GM10847 (cell line): ENCODE data around the gene NR6A1.

Source experiments
- POLR2A ChIP-seq: IDR thresholded peaks from 2 replicates; pipeline ENCODE4 v1.6.1; 2011; ENCODE audit not compliant: insufficient read length; ENCODE audit errors: extremely low read depth

NR6A1 gene

DNA sequence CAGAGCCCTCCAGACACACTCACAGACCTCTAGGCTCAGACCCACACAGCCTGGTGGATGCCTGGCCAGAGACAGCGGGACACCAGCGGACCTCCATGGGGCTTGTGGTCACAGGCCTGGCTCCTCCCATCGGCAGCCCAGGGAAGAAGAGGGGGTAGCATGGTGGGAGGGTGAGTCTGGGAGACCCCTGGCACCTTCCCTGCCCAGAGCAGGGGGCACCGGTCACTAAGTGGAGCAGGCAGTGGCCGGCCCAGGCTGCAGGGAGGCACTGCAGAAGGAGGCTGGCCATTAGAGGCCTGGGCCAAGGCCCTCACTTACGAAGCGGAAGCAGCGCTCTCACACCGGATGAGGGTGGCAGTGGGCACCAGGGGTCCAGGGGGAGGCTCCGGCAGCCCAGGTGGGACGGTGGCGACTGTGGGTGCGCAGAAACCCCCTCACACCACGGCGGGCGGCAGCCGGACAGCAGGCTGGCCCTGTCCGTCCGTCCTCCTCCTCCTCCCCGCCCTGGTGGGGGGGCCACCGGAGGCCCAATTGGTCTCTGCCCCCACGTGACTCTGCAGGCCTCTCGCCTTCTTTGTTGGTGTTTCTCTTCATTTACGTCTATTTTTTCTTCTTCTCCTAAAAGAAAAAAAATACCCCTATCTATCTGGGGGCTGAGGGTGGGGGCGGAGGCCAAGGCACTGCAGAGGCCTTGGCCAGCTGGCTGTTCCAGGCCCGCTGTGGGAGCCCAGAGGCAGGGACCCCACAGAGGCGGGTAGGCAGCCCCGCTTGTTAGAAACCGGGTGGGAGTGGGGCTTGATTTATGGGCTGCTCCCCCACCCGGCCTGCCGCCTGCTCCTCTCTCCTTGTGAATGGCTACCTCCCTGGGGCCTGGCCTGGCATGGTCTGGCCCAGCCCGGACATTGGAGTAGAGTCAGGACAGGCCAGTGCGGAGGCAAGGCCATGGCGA is 263.9 kb downstream of the NR6A1 start, which contains the start of gene NR5A1:
Gene NR5A1, minus strand, starts transcription at position 469 of the 949 bp plus-strand sequence. CDS start 4,004 bp downstream, outside the sequence.
- no peak for TF ChIP-seq POLR2A

DNA sequence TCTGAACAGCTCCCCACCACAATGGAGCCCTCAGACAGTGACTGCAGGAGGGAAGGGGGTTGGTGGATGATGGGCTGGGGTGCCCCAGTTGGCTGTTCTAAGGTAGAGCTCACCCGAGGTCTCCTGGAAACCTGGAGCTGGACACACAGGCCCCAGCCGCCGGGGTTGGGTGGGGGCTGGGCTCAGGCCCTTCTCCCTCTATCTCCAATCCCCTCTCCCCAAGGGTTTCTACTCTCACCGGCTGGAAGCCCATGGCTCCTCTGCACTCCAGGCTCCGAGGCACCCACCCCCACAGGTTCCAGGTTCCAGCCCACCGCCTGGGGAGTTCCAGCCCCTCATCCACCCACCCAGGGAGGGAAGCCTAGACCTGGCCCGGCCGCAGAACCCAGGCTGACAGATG is 264.7 kb downstream of the NR6A1 start:
- no peak for TF ChIP-seq POLR2A

DNA sequence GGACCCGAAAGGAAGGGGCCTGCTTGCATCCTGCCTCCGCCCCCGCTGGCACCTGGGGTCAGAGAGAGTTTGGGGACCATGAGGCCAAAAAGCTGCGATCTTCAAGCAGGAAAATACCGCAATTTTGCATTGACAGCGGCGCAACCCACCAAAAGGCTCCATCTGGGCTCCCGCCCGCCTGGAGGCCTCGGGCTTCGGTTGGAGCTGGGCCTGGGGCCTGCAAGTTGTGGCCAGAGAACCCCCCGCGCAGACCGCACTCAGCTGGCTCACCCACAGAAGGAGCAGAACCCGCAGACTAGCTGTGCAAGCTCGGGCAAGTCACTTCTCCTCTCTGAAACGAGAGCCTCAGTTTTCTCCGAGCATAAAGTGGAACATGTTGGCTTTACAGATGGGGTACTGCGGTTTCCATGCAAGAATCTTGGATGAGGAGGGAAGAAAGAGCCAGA is 265.2 kb downstream of the NR6A1 start:
- TF ChIP-seq POLR2A = no peak

DNA sequence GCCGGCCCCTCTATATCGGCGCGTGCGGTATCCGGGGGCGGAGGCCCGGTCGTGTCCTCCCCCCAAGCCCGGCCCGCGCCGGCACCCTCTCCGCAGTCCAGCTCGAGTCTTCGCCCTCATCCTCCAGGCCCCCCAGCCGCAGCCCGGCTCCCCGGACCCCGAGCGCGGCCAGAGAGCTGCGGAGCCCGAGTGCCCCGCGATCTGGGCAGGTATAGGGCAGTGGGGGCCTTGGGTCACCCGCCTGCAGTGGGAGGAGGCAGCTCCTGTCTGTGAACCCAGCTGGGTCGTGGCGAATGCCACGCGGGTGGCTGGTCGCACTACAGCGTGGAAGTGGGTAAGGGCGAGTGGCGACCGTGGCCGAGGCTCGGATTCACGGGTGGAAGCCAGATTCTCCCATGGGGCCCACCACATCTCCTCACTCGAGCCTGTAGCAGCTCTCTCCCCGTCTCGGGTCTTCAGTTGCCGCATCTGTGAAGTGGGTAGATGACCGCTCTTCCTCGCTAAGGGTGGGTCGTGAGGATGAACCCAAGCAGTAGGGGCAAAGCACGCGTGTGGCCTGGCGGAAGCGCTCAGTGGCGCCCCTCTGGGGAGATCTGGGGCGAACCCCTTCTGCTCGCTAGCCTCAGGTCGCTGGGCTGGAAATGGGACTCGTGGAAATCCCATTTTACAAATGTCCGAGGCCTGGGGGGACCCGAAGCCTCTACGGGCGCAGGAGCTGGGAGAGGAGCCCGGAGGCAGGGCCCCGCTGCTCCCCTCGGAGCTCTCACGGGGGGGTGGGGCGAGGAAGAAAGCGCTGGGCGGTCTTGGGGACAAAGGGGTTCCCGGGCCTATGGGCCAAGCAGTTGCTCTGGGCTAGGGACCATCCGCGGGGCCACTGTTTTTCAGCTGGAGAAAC is 265.9 kb downstream of the NR6A1 start:
- TF ChIP-seq POLR2A = no peak

DNA sequence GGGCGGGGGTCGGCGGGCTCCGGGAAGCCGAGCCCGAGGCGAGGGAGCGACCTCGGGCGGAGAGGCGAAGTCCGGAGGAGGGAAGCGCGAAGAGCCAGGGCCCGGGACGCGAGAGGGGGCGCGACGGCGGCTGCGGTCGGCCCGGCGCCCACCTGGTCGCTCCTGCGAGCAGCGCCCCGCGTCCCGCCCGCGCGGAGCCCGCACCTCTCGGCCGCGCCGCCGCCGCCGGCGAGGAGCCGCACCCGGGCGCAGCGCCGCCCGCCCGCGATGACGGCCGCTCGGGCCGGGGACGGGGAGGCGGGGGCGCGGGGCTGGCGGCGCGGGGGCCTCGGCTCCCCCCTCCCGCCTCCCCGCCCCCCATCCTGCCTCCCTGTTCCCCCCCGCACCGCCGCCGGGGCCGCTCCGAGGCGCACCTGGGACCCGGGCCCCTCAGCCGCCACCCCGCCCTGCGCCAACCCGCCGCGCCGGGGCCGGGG is 266.5 kb downstream of the NR6A1 start:
- no peak for TF ChIP-seq POLR2A

DNA sequence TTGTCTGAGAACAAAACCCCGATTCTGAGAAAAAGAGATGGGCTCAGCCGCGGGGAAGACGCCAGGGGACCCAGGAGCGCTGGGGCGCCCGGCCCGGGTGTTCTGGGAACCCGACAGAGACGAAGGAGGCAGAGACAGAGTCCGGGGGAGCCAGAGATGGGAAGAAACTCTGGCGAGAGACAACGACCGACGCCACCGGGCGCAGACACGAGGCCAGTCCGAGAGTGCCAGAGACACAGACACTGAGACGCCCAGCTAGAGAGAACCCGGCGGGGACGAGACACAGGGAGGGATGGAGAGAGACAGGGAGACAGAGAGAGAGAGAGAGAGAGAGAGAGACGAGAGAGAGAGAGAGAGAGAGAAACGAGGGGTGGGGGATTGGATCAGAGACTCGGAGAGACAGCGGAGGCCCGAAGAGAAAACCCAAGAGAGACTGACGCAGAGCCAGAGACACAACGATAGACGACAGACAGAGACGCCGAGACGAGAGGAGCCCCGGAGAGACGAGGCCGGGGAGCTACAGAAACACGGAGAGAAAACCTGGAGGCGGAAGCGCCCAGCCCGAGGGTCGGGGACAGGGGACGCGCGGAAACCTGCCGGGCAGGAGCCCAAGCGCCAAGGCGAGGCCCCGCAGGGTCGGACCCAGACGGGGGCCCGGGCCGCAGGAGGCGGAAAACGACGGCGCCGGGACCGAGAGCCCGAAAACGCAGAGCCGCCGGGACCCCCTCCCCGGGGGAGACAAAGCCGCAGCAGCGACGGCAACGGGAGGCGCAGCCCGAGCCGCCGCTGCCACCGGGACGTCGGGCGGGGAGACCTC is 267.2 kb downstream of the NR6A1 start:
- TF ChIP-seq POLR2A = no peak

DNA sequence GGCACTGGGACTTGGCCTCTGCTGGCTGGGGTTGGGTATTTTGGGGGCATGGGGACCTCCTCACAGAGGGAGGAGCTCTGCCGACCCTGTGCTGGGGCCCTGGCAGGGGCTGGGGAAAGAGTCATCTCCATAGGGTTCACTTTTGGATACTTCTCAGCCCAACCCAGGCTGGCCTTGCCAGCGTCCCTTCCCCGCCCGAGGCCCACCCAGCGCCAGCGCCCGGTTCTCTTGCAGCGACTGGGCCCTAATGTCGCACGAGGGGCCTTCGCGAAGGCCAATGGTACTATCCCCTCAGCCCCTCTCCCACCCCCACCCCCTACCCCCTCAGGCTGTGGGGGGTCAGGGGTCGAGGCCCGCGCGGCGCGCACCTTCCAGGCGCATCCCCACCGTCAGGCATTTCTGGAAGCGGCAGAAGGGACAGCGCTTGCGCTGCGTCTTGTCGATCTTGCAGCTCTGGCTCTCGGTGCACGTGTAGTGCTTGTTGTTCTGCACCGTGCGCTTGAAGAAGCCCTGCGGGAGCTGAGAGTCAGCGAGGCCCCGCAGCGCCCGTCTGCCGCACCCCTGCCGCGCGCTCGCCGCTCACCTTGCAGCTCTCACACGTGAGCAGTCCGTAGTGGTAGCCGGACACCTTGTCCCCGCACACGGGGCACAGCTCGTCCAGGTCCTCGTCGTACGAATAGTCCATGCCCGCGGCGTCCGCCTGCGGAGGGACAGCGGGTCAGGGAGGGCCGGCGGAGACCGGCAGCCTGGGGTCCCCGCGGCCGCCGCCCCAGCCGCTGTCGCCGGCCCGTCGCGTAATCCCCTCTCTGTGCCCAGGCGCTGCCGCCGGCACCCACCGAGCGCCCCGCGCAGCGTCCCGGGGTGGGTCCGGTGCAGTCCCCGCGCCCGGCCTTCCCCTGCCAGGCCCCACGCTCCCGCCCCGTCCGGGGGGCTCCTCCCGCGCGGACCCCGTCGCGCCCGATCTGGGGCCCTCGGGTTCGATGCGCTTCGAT is 268.1 kb downstream of the NR6A1 start:
- TF ChIP-seq POLR2A = no peak

DNA sequence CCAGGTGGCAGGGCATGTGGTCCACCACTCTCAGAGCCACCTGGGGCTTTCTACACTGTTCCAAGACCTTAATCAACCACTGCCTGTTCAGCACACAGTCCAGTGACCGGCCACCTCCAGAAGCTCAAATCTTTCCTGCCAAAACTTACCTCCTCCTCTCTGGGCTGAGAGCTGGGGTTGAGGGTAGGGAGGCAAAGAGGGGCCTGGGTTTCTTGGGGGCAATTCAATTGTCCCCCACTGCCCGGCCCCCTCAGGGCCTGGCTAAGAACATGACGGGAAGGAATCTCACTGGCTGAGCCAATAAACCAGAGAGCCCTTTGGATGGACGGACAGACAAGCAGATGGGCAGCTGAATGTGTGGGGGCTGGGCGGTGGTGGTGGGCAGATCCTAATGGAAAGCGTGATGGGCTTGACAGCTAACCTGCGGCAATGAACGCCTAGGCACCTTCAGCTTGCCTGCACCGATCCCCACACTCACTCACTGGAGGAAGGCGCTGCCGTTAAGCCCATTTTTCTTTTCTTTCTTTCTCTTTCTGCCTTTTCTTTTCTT is 269.3 kb downstream of the NR6A1 start:
- no peak for TF ChIP-seq POLR2A

DNA sequence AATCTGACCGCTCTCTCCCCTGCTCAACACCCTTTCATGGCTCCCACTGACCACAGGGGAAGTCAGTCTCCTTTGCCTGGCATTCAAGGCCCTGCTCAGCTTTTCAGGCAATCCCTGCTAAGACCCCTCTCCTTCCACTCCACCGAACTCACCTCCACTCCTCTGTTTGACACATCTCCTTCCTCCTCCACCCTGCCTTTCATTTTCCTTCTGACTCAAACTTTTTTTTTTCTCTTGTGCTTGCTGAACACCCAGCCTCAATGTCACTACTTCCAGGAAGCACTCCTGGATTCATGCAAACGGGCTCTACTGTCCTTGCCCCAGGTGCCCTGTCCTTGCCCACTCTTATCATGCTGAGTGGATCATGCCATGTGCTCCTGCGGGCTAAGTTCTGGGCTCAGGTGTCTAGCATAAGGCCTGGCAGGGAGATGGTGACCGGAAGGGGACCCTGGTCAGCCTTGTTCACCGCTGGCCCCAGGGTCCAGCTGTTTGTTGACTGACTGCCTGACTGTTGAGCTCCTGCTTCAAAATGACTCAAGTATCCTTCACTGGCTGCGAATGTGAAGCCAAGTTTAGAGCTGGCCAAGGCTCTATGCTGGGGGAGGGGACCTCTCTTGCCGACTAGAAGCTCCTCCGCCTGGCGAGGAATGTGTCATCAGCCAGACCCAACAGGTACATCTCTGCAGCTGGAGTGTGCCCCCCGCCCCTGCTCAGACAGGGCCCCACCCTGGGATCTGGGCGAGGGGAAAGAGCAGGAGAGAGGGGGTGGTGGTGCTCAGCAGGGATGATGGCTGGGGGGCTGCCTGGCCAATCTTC is 270.1 kb downstream of the NR6A1 start:
- no peak for TF ChIP-seq POLR2A

DNA sequence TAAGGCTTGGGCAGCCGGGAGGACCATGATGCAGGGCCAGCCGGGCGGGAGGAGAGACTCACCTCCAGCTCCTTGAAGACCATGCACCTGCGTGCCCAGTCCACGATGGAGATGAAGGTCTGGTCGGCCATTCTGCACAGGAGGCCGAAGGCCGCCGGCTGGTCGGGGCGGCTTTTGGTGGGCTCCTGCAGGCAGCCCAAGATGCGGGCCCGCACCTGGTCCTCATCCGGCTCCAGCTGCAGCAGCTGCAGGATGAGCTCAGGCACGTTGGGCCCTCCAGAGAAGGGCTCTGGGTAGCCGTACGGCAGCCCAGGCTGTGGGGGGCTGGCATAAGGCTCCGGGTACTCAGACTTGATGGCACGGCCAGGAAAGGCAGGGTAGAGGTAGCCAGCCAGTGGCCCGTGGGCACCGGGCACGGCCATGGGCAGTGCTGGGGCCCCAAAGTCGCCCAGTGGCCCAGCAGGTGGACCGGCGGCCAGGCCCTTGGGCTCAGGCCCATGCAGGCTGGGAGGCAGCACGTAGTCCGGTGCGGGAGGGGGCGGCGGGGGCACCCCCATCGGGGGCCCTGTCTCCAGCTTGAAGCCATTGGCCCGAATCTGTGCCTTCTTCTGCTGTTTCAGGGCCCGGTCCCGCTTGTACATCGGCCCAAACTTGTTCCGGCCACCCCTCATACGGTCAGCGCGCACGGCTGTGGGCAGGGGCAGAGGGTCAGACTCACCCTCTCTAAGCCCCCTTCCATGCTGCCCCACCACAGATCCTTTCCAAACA is 270.9 kb downstream of the NR6A1 start:
- no peak for TF ChIP-seq POLR2A

DNA sequence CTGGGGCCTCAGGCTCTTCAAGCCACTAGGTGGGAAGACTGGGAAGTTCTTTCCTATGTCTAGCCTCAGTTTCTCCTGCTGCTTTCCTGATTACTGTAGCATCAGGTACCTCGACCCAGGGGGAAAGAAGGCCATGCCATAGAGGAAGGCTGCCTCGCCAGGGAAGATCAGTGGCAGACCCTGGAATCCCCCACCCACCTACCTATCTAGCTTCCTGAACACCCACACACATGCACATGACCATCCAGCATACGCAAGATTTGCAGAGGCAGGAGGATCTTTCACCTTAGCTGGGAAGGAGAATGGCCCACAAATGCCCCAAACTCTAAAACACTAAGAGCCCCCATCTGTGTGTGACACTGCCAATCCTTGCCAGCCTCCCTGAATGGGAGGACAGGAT is 271.9 kb downstream of the NR6A1 start:
- TF ChIP-seq POLR2A = no peak

DNA sequence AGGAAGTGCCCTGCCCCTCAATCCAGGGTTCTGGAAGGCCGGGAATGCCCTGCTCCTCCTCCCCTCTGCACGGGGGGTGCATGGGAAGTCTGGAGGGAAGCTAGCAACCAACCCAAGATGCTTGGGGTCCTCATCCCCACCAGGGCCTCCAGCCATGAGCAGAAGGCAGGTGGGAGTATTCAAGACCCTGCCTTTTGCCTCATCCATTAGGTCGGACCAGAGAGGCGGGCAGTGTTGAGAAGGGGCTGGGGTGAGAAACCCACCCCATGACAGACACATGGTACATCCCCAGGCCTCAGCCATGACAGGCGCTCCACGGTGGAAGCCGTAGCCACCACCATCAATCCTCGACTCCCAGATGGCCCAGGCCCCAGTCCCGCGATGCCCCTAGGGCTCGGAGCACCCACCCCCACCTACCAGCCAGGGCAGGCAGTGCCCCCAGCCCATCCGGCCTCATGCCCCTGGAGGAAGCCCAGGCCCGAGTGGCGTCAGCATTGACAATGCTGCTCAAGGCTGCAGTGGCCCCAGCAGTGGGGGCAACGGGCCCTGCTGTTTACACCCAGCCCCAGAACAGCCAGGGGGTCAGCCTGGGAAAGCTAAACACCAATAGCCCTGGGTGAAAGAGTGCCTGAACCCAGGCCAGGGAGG is 272.5 kb downstream of the NR6A1 start:
- TF ChIP-seq POLR2A = no peak
